HEK293T (cell line): ENCODE results near the gene SSUH2.

Experiments used
- FOXM1 ChIP-seq: fragments of 450-650 bp; IDR thresholded peaks from 2 replicates; pipeline ENCODE4 v1.6.1; 2017; ENCODE audit warnings: mild to moderate bottlenecking, borderline replicate concordance
- LEF1 ChIP-seq: fragments of 450-650 bp; IDR thresholded peaks from 2 replicates; pipeline ENCODE4 v1.6.1; 2017; ENCODE audit warnings: mild to moderate bottlenecking, borderline replicate concordance

GRCh38 chr3:8651418-8652323 lies 7.1 kb upstream of the SSUH2 start:
- TF ChIP-seq LEF1 (no peak), FOXM1 (no peak)
